Measurements from ENCODE around the gene SYDE1. TPM values are rescaled to one million over a fixed set of nuclear protein-coding genes. Genes with fewer than 3 reads are reported as not detected.
"Not testable (repeated sequence)": the region's sequence is repeated elsewhere in the genome, so short reads cannot be mapped to it uniquely, and the experiment has no call there.

SYDE1 gene
- total RNA-seq (under 1 TPM in 1 of 2 donors, not detected in 1; 0.12 TPM), total RNA-seq (0 to 0.23 reads per million in 2 donors)

- ATAC-seq (no peak), DNase-seq (no peak)
- no peaks in the 10 kb centered on the region for H3K9me3 ChIP-seq (ENCODE audit: control insufficient read depth, low read length, poor library complexity, severe bottlenecking)
- Mint-ChIP-seq H3K36me3 (ENCODE audit: low read depth) (peaks cover 2% of the 10 kb centered on the region), H3K27me3 (peaks cover 25% of the 10 kb centered on the region), H3K4me1 (peaks cover 8% of the 10 kb centered on the region), H3K4me3 (peak within 1 kb of the TSS; percentile 76), H3K27ac (no peak within 1 kb of the TSS)
Measured at GRCh38 chr19:15107061-15108010, at the start of gene SYDE1. TSS of gene SYDE1 (plus strand) at chr19:15107401. CDS start at chr19:15107434, 33 bp downstream.

DNA sequence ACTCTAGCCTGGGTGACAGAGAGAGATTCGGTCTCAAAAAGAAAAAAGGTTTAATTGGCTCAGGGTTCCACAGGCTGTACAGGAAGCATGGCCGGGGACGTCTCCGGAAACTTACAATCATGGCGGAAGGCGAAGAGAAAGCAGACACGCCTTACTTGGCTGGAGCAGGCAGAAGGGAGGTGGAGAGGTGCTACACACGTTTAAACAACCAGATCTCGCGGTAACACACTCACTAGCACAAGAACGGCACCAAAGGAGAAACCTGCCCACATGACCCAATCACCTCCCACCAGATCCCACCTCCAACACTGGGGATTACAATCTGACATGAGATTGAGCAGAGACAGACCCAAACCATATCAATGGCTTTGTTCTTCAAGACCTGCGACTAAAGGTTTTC is 45.2 kb upstream of the SYDE1 start:
- DNase-seq = no peak
- H3K27me3 Mint-ChIP-seq = peaks cover 71% of the 10 kb centered on the region
- no peaks in the 10 kb centered on the region for H3K9me3 ChIP-seq (ENCODE audit: control insufficient read depth, low read length, poor library complexity, severe bottlenecking)
- H3K27ac Mint-ChIP-seq = no peak overlapping the region
- H3K4me3 Mint-ChIP-seq = no peak overlapping the region
- no peaks in the 10 kb centered on the region for H3K4me1 Mint-ChIP-seq
- ATAC-seq = no peak
- peaks cover 8% of the 10 kb centered on the region for H3K36me3 Mint-ChIP-seq (ENCODE audit: low read depth)

DNA sequence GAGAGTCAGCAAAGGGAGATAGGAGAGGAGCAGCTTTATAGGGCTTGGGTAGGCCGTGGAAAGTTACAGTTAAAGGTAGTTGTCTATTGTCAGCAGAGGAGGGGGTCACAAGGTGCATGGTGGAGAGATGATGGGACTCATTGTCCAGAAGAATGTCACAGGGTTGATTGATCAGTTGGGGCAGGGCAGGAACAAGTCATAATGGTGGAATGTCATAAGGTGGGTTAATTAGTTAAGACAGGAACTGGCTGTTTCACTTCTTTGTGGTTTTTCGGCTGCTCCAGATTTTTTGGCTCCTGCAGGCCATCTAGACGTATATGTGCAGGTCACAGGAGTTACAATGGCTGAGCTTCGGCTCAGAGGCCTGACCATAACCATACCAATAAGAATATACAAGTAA is 36.8 kb upstream of the SYDE1 start:
- H3K4me1 Mint-ChIP-seq; ATAC-seq; H3K36me3 Mint-ChIP-seq (ENCODE audit: low read depth); H3K9me3 ChIP-seq (ENCODE audit: control insufficient read depth, low read length, poor library complexity, severe bottlenecking); H3K27ac Mint-ChIP-seq; DNase-seq; H3K4me3 Mint-ChIP-seq: not testable (repeated sequence)
- H3K27me3 Mint-ChIP-seq = peaks cover 20% of the 10 kb centered on the region

DNA sequence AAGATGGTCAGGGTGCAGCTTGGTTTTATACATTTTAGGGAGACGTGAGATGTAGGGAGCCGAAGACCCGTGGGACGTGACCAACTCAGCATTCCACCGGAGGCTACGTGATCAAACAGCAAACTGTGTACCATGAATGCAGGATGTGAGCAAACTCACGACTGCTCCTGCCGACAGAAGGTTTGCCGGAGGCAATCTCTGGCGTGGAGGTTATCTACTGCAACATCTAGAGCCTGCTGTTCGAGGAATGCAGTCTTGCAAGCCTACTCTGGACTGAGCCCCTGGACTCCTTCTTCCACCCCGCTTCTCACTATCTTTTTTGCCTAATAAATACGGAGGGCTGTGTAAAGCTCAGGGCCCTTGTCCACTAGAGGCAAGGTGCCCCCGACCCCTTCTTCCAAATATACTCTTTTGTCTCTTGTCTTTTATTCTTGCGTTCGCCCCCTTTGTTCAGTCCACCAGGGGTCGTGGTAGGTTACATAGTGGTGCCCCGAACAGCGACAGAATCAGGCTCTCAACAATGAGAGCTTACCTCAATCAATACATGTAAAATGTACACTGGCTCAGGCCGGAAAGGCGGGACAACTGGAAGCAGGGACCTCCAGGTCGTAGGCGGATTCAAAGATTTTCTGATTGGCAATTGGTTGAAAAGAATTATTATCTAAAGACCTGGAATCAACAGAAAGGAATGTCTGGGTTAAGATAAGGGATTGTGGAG is 34.1 kb upstream of the SYDE1 start:
- H3K9me3 ChIP-seq (ENCODE audit: control insufficient read depth, low read length, poor library complexity, severe bottlenecking) = no peaks in the 10 kb centered on the region
- peaks cover 9% of the 10 kb centered on the region for H3K27me3 Mint-ChIP-seq
- peaks cover 3% of the 10 kb centered on the region for H3K36me3 Mint-ChIP-seq (ENCODE audit: low read depth)
- no peak overlapping the region for H3K4me3 Mint-ChIP-seq
- ATAC-seq (no peak), DNase-seq (no peak)
- H3K4me1 Mint-ChIP-seq = no peaks in the 10 kb centered on the region
- H3K27ac Mint-ChIP-seq = no peak overlapping the region

DNA sequence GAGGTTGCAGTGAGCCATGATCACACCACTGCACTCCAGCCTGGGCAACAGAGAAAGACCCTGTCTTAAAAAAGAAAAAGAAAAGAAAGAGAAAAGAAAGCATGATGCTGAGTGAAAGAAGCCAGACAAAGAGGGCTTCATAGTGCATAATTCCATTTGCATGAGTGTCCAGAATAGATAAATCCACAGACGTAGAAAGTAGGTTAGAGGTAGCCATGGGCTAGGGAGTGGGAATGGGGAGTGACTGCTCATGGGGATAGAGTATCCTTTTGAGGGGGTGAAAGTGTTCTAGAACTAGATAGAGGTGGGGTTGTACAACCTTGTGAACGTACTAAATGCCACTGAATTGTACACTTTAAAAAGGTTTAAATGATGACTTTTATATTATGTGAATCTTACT is 32.8 kb upstream of the SYDE1 start:
- Mint-ChIP-seq H3K36me3 (ENCODE audit: low read depth) (peaks cover 3% of the 10 kb centered on the region), H3K4me3 (no peak overlapping the region), H3K4me1 (peaks cover 2% of the 10 kb centered on the region), H3K27me3 (peaks cover 19% of the 10 kb centered on the region), H3K27ac (peak overlapping the region; percentile 45)
- no peak for DNase-seq
- no peak for ATAC-seq
- H3K9me3 ChIP-seq (ENCODE audit: control insufficient read depth, low read length, poor library complexity, severe bottlenecking) = no peaks in the 10 kb centered on the region

- ATAC-seq = no peak
- no peak for DNase-seq
- Mint-ChIP-seq H3K4me3 (no peak overlapping the region), H3K4me1 (peaks cover 2% of the 10 kb centered on the region), H3K27me3 (peaks cover 12% of the 10 kb centered on the region), H3K27ac (no peak overlapping the region), H3K36me3 (ENCODE audit: low read depth) (no peaks in the 10 kb centered on the region)
- H3K9me3 ChIP-seq (ENCODE audit: control insufficient read depth, low read length, poor library complexity, severe bottlenecking) = no peaks in the 10 kb centered on the region
Measured at GRCh38 chr19:15075806-15076205, 31.4 kb upstream of the SYDE1 start.

- H3K4me3 Mint-ChIP-seq; H3K36me3 Mint-ChIP-seq (ENCODE audit: low read depth); H3K9me3 ChIP-seq (ENCODE audit: control insufficient read depth, low read length, poor library complexity, severe bottlenecking); ATAC-seq; H3K27ac Mint-ChIP-seq; DNase-seq; H3K4me1 Mint-ChIP-seq: not testable (repeated sequence)
- peaks cover 36% of the 10 kb centered on the region for H3K27me3 Mint-ChIP-seq
Measured at GRCh38 chr19:15080002-15080401, 27.2 kb upstream of the SYDE1 start.

- no peaks in the 10 kb centered on the region for H3K9me3 ChIP-seq (ENCODE audit: control insufficient read depth, low read length, poor library complexity, severe bottlenecking)
- H3K4me1 Mint-ChIP-seq = peaks cover 2% of the 10 kb centered on the region
- no peak within 1 kb of the TSS for H3K27ac Mint-ChIP-seq
- H3K36me3 Mint-ChIP-seq (ENCODE audit: low read depth) = peaks cover 6% of the 10 kb centered on the region
- ATAC-seq (no peak), DNase-seq (no peak)
- H3K27me3 Mint-ChIP-seq = peaks cover 47% of the 10 kb centered on the region
- H3K4me3 Mint-ChIP-seq = no peak within 1 kb of the TSS
Measured at GRCh38 chr19:15081911-15082310, 25.3 kb upstream of the SYDE1 start, which contains the start of gene OR1I1. TSS of gene OR1I1 (plus strand) at chr19:15082211. CDS start at chr19:15087066, 4,855 bp downstream.

GRCh38 chr19:15087182-15087581 is 20.0 kb upstream of the SYDE1 start:
- Mint-ChIP-seq H3K4me1 (peaks cover 11% of the 10 kb centered on the region), H3K27me3 (peaks cover 50% of the 10 kb centered on the region)

DNA sequence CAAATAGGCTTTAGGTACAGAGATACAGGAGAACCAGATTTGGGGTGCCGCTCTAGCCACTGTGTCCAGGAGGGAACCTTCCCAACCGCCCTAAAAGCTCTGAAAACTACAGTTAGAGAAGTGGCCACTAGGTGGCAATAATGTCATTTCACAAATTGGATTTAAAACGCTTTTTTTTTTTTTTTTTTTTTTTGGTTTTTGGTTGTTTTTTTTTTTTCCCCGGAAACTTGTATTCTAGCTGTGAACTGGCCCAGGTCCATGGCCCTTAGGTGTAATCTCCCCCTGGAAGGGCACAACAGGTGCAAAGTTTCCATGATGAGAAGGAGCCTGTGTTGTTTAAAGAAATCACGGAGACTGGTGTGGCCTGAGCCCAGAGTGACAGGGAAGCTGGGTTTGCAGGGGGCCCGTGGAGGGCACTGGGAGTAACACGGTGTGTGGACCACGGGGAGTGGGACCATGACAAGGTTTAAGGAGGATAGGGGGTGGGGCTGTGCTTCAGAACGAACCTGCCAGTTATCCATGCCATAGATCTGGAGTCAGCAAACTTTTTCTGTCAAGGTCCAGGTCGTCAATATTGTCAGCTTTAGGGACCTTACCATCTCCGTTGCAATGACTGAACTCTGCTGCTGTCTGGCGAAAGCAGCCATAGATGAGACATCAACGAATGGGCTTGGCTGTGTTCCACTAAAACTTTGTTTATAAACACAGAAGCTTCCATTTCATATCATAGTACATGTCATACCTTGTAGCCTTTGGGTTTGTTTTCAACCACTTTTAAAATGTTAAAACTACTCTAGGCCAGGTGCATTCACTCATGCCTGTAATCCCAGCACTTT is 15.1 kb upstream of the SYDE1 start:
- no peak overlapping the region for H3K4me3 Mint-ChIP-seq
- peaks cover 5% of the 10 kb centered on the region for H3K36me3 Mint-ChIP-seq (ENCODE audit: low read depth)
- peaks cover 20% of the 10 kb centered on the region for H3K27me3 Mint-ChIP-seq
- ATAC-seq = peak; percentile 74
- peaks cover 10% of the 10 kb centered on the region for H3K4me1 Mint-ChIP-seq
- H3K9me3 ChIP-seq (ENCODE audit: control insufficient read depth, low read length, poor library complexity, severe bottlenecking) = no peaks in the 10 kb centered on the region
- H3K27ac Mint-ChIP-seq = no peak overlapping the region
- peak in 1 of 3 donors; percentile 43 for DNase-seq

More at GRCh38 chr19:15087182-15087581, 20.0 kb upstream of the SYDE1 start:
- DNase-seq (no peak), ATAC-seq (no peak)
- Mint-ChIP-seq H3K4me3 (no peak overlapping the region), H3K27ac (no peak overlapping the region), H3K36me3 (ENCODE audit: low read depth) (peaks cover 7% of the 10 kb centered on the region)
- no peaks in the 10 kb centered on the region for H3K9me3 ChIP-seq (ENCODE audit: control insufficient read depth, low read length, poor library complexity, severe bottlenecking)

GRCh38 chr19:15093001-15093400 is 14.2 kb upstream of the SYDE1 start:
- no peak for DNase-seq
- H3K4me3 Mint-ChIP-seq = no peak overlapping the region
- H3K4me1 Mint-ChIP-seq = peaks cover 4% of the 10 kb centered on the region
- peak overlapping the region; percentile 16 for H3K27ac Mint-ChIP-seq
- no peaks in the 10 kb centered on the region for H3K36me3 Mint-ChIP-seq (ENCODE audit: low read depth)
- H3K9me3 ChIP-seq (ENCODE audit: control insufficient read depth, low read length, poor library complexity, severe bottlenecking) = no peaks in the 10 kb centered on the region
- no peak for ATAC-seq
- peaks cover 15% of the 10 kb centered on the region for H3K27me3 Mint-ChIP-seq

GRCh38 chr19:15096223-15096622 is 11.0 kb upstream of the SYDE1 start:
- no peak for ATAC-seq
- Mint-ChIP-seq H3K27me3 (peaks cover 11% of the 10 kb centered on the region), H3K4me3 (no peak overlapping the region), H3K27ac (no peak overlapping the region), H3K4me1 (peaks cover 5% of the 10 kb centered on the region), H3K36me3 (ENCODE audit: low read depth) (no peaks in the 10 kb centered on the region)
- no peak for DNase-seq
- H3K9me3 ChIP-seq (ENCODE audit: control insufficient read depth, low read length, poor library complexity, severe bottlenecking) = no peaks in the 10 kb centered on the region
